Measurements from ENCODE around the gene STIP1. TPM values are rescaled to one million over a fixed set of nuclear protein-coding genes. Genes with fewer than 3 reads are reported as not detected.
"Not testable (repeated sequence)": the region's sequence is repeated elsewhere in the genome, so short reads cannot be mapped to it uniquely, and the experiment has no call there.

The STIP1 gene
- total RNA-seq, 1 experiment from 2014 or later: 336 TPM

GRCh38 chr11:64161037-64161436, 24.9 kb upstream of the STIP1 start:
- TF ChIP-seq FOSL1 (IDR thresholded peaks at IDR 0.05; ENCODE audit: low read depth) (no peak), SIN3A (IDR thresholded peaks at IDR 0.05; ENCODE audit: low read depth) (no peak)
- ATAC-seq (no peak), DNase-seq (ENCODE audit: low read depth, low spot score) (no peak)
- ChIA-PET CTCF (no interaction called here), POLR2A (no interaction called here), RAD21 (ENCODE audit: low non-redundant PET in 1 of 2, low total read pairs in 2 of 2, uncharacterized antibody in 2 of 2, unreplicated experiment in 2 of 2) (no interaction called here)
- Histone ChIP-seq H3K4me2 (ENCODE audit: low read length) (no peak overlapping the region), H3K27me3 (ENCODE audit: insufficient read depth, low read length) (no peaks in the 10 kb centered on the region), H4K20me1 (ENCODE audit: insufficient read depth) (no peaks in the 10 kb centered on the region), H3K9ac (ENCODE audit: low read length) (no peak overlapping the region), H2AFZ (ENCODE audit: low read depth, low read length, poor library complexity, severe bottlenecking) (no peak overlapping the region), H3K79me2 (ENCODE audit: insufficient read depth, low read length) (peaks cover 41% of the 10 kb centered on the region), H3K4me1 (ENCODE audit: control insufficient read depth in 1 of 2, insufficient read depth in 2 of 2, low read length in 2 of 2) (peaks cover 9 to 21% of the 10 kb centered on the region in 2 experiments; a peak in 3 of 4 replicates), H3K9me3 (ENCODE audit: control insufficient read depth in 1 of 2, insufficient read depth in 1 of 2, low read depth in 1 of 2, low read length in 2 of 2) (no peaks in the 10 kb centered on the region), H3K27ac (ENCODE audit: low read depth, low read length) (no peak overlapping the region), H3K36me3 (ENCODE audit: control insufficient read depth in 1 of 2, insufficient read depth in 2 of 2, low read length in 2 of 2) (no peaks in the 10 kb centered on the region), H3K4me3 (replicated peaks in 1 of 2; ENCODE audit: low read depth in 1 of 2, low read length in 2 of 2) (no peak overlapping the region), H3K9me2 (ENCODE audit: insufficient read depth) (no peaks in the 10 kb centered on the region)
- intact Hi-C loops (cut with micrococcal nuclease): no loop called here
- no TSS peak for BruUV-seq (replicated peaks)

GRCh38 chr11:64162769-64163168, 23.2 kb upstream of the STIP1 start:
- DNase-seq (ENCODE audit: low read depth, low spot score); BruUV-seq (replicated peaks); RAD21 ChIA-PET (ENCODE audit: low non-redundant PET in 1 of 2, low total read pairs in 2 of 2, uncharacterized antibody in 2 of 2, unreplicated experiment in 2 of 2); intact Hi-C loops (cut with micrococcal nuclease); H3K27ac ChIP-seq (ENCODE audit: low read depth, low read length); H4K20me1 ChIP-seq (ENCODE audit: insufficient read depth); H3K9me2 ChIP-seq (ENCODE audit: insufficient read depth); H3K36me3 ChIP-seq (ENCODE audit: control insufficient read depth in 1 of 2, insufficient read depth in 2 of 2, low read length in 2 of 2); H3K9ac ChIP-seq (ENCODE audit: low read length); H3K4me2 ChIP-seq (ENCODE audit: low read length); H3K27me3 ChIP-seq (ENCODE audit: insufficient read depth, low read length); H2AFZ ChIP-seq (ENCODE audit: low read depth, low read length, poor library complexity, severe bottlenecking); ATAC-seq; H3K4me3 ChIP-seq (replicated peaks in 1 of 2; ENCODE audit: low read depth in 1 of 2, low read length in 2 of 2); H3K9me3 ChIP-seq (ENCODE audit: control insufficient read depth in 1 of 2, insufficient read depth in 1 of 2, low read depth in 1 of 2, low read length in 2 of 2): not testable (repeated sequence)
- peaks cover 50% of the 10 kb centered on the region for H3K79me2 ChIP-seq (ENCODE audit: insufficient read depth, low read length)
- peaks cover 14 to 36% of the 10 kb centered on the region in 2 experiments; a peak in 3 of 4 replicates for H3K4me1 ChIP-seq (ENCODE audit: control insufficient read depth in 1 of 2, insufficient read depth in 2 of 2, low read length in 2 of 2)
- ChIA-PET CTCF (interaction anchor here (2.5 kb wide), 1 partner anchor 10 kb away, joined by 9 read pairs; no protein-coding TSS in a partner anchor), POLR2A (interaction anchor here (1.2 kb wide), 1 partner anchor 22 kb away, joined by 4 read pairs; the partner anchor contains the start of gene STIP1)

- H3K9ac ChIP-seq (ENCODE audit: low read length): peak overlapping the region; percentile 93; the same call in 1 of the 2 replicates
- BruUV-seq (replicated peaks): no TSS peak
- H3K9me2 ChIP-seq (ENCODE audit: insufficient read depth): no peaks in the 10 kb centered on the region
- peaks cover 42% of the 10 kb centered on the region for H3K79me2 ChIP-seq (ENCODE audit: insufficient read depth, low read length)
- TF ChIP-seq FOSL1 (IDR thresholded peaks at IDR 0.05; ENCODE audit: low read depth) (no peak), SRF (IDR thresholded peaks at IDR 0.05; ENCODE audit: low read depth) (no peak), MAX (IDR thresholded peaks at IDR 0.05) (no peak), CTCF (IDR thresholded peaks at IDR 0.05 in 2 of 3, conservative IDR thresholded peaks at IDR 0.05 in 1 of 3; ENCODE audit: borderline replicate concordance in 1 of 3, insufficient read depth in 1 of 3, low read depth in 2 of 3, low read length in 2 of 3) (no peak), TCF7L2 (IDR thresholded peaks at IDR 0.05; ENCODE audit: borderline replicate concordance, extremely low read depth, insufficient read depth, insufficient read length) (no peak)
- peaks cover 14 to 37% of the 10 kb centered on the region in 2 experiments; a peak in 3 of 4 replicates for H3K4me1 ChIP-seq (ENCODE audit: control insufficient read depth in 1 of 2, insufficient read depth in 2 of 2, low read length in 2 of 2)
- no peaks in the 10 kb centered on the region for H3K9me3 ChIP-seq (ENCODE audit: control insufficient read depth in 1 of 2, insufficient read depth in 1 of 2, low read depth in 1 of 2, low read length in 2 of 2)
- ATAC-seq (no peak), DNase-seq (ENCODE audit: low read depth, low spot score) (no peak)
- RAD21 ChIA-PET (ENCODE audit: low non-redundant PET in 1 of 2, low total read pairs in 2 of 2, uncharacterized antibody in 2 of 2, unreplicated experiment in 2 of 2): no interaction called here
- CTCF ChIA-PET: interaction anchor here (2.5 kb wide), 1 partner anchor 11 kb away, joined by 9 read pairs; no protein-coding TSS in a partner anchor
- no peaks in the 10 kb centered on the region for H3K36me3 ChIP-seq (ENCODE audit: control insufficient read depth in 1 of 2, insufficient read depth in 2 of 2, low read length in 2 of 2)
- no peak overlapping the region for H3K4me3 ChIP-seq (replicated peaks in 1 of 2; ENCODE audit: low read depth in 1 of 2, low read length in 2 of 2)
- POLR2A ChIA-PET: interaction anchor here (1.2 kb wide), 1 partner anchor 21 kb away, joined by 4 read pairs; the partner anchor contains the start of gene STIP1
- H2AFZ ChIP-seq (ENCODE audit: low read depth, low read length, poor library complexity, severe bottlenecking): no peak overlapping the region
- no peaks in the 10 kb centered on the region for H4K20me1 ChIP-seq (ENCODE audit: insufficient read depth)
- intact Hi-C loops (cut with micrococcal nuclease): no loop called here
- H3K27me3 ChIP-seq (ENCODE audit: insufficient read depth, low read length): no peaks in the 10 kb centered on the region
- peak overlapping the region; percentile 85 for H3K27ac ChIP-seq (ENCODE audit: low read depth, low read length)
- H3K4me2 ChIP-seq (ENCODE audit: low read length): peak overlapping the region; percentile 98; the same call in 1 of the 2 replicates
These were observed 22.0 kb upstream of the STIP1 start for GRCh38 chr11:64163951-64164350.

Data from HCT116 (cell line).